Lower lobe of right lung (tissue), 2 donors: Measurements from ENCODE around the gene PDGFRA. TPM values are rescaled to one million over a fixed set of nuclear protein-coding genes. Genes with fewer than 3 reads are reported as not detected.
A peak's percentile ranks its signal among the peaks of the same experiment; 100 is the strongest.

Experiments used
- ATAC-seq, 2 donors: fragments of 200-7000 bp; cut with Tn5 transposase; one replicate each; pipeline ENCODE4 v1.9.1; 2020 to 2022; ENCODE audit warnings: mild to moderate bottlenecking in 2 of 2, moderate library complexity in 2 of 2
- DNase-seq: peaks from one replicate; pipeline ENCODE4 v3.0.0-alpha.2; 2020
- H3K27ac ChIP-seq: fragments of 200-600 bp; one replicate; pipeline ENCODE4 v1.8.0; 2022
- H3K27me3 ChIP-seq: fragments of 200-600 bp; one replicate; pipeline ENCODE4 v1.8.0; 2022; ENCODE audit warnings: low read depth
- H3K36me3 ChIP-seq: fragments of 200-600 bp; one replicate; pipeline ENCODE4 v1.8.0; 2022; ENCODE audit warnings: mild to moderate bottlenecking
- H3K4me1 ChIP-seq: fragments of 200-600 bp; one replicate; pipeline ENCODE4 v1.8.0; 2022
- H3K4me3 ChIP-seq: fragments of 200-600 bp; one replicate; pipeline ENCODE4 v1.8.0; 2022; ENCODE audit warnings: mild to moderate bottlenecking
- H3K9me3 ChIP-seq: fragments of 200-600 bp; one replicate; pipeline ENCODE4 v1.8.0; 2022
- intact Hi-C: fragments of 100-400 bp; cut with DNase I; formaldehyde crosslinking; loops from one replicate; pipeline ENCODE4 v1.11.0; 2022
- total RNA-seq: library from RNA; stranded (reverse); fragmentation: NEBNext Ultra II Directional; extraction: Animal tissue kit (Norgen Biotek cat#: 25700); gene quantifications from one replicate; pipeline ENCODE4 v1.2.1, GENCODE V29; 2021
- TF ChIP-seq, protein P1 (sequence below): fragments of 200-600 bp; IDR thresholded peaks from one replicate; pipeline ENCODE4 v1.8.0; 2022; ENCODE audit warnings: antibody characterized with exemption, mild to moderate bottlenecking
- donor health status: DM: no; HTN: yes; CAD: no; lungs with severe emphysema.

The PDGFRA gene
- total RNA-seq, 1 donor from 2014 or later: 69.5 TPM

DNA sequence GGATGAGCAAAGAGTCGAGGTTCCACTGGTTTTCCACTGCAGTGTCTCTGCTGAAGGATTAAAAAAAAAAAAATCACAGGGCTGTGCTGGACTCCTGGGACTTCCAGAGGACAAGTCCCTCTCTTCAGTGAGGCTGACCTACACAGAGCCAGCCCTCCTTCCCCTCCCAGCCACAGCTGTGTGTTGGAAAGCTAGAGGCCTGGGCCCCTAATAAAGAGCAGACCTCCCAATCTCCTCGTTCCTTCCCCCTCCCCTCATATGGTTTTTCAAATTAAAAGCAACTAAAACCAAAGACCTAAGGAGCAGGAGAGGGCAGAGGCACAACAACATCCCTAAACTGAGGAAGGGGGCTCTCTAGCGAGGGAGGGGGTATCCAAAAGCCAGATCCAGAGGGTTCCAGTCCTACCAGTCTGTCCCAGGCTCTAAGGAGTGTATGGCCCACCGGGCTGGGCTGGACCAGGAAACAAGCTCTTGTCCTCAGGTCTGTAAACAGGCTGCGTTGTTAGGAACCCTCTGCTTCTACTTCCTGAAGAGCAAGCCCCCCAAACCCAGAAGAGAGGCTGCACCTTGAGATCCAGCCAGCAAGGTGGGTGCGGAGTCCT lies 4.0 kb upstream of the PDGFRA start:
- TF ChIP-seq, protein P1, sequence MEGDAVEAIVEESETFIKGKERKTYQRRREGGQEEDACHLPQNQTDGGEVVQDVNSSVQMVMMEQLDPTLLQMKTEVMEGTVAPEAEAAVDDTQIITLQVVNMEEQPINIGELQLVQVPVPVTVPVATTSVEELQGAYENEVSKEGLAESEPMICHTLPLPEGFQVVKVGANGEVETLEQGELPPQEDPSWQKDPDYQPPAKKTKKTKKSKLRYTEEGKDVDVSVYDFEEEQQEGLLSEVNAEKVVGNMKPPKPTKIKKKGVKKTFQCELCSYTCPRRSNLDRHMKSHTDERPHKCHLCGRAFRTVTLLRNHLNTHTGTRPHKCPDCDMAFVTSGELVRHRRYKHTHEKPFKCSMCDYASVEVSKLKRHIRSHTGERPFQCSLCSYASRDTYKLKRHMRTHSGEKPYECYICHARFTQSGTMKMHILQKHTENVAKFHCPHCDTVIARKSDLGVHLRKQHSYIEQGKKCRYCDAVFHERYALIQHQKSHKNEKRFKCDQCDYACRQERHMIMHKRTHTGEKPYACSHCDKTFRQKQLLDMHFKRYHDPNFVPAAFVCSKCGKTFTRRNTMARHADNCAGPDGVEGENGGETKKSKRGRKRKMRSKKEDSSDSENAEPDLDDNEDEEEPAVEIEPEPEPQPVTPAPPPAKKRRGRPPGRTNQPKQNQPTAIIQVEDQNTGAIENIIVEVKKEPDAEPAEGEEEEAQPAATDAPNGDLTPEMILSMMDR: no peak
- intact Hi-C loops: loop anchor here (10.0 kb wide), 2 partner anchors 310 to 1030 kb away; no protein-coding TSS in a partner anchor
- H3K27ac ChIP-seq: peak overlapping the region; percentile 14
- ATAC-seq (no peak), DNase-seq (no peak)
- H3K4me3 ChIP-seq: peak overlapping the region; percentile 59
- H3K27me3 ChIP-seq: peaks cover 83% of the 10 kb centered on the region
- no peaks in the 10 kb centered on the region for H3K36me3 ChIP-seq
- H3K4me1 ChIP-seq: peaks cover 37% of the 10 kb centered on the region
- H3K9me3 ChIP-seq: no peaks in the 10 kb centered on the region

DNA sequence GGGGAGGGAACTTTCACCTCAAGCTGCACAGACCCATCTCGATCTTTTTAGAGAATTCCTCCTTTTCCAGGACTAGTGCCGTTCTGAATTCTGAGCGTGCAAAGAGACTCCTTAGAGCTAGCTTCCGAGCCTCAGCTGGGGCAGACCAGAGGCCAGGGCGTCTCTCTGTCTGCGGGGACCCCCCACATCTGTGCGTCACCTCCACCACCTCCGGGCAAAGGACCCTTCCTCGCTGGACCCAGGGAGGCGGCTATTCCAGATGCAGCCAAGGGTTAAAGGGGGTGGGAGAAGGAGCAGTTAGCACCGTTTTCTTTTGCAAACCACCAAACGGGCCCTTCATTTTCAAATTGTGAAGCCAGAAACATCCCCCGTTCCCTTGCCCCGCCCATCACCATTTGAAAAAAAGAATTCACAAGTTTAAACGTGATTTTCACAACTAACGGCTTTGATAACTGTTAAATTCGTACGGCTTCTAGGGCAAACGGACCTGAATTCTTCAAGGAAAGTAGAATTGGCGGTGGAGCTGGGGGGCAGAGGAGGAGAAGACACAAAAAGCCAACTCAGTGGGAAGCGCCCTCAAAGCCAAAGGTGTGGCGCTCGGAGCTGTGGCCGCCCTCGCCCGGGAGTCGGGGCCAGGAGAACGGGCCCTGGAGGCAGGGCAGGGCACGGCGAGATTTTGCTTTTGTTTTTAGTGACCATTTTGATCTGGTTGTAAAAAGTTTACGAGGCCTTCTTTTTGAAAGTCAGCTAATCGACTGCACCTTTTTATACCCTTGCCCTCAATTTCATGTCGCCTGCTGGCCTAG lies 3.3 kb upstream of the PDGFRA start:
- Histone ChIP-seq H3K27ac (peak overlapping the region; percentile 62), H3K4me3 (peak overlapping the region; percentile 59), H3K27me3 (peaks cover 90% of the 10 kb centered on the region), H3K36me3 (no peaks in the 10 kb centered on the region), H3K4me1 (peaks cover 44% of the 10 kb centered on the region), H3K9me3 (no peaks in the 10 kb centered on the region)
- DNase-seq (no peak), ATAC-seq (no peak)
- TF ChIP-seq, protein P1: no peak
- intact Hi-C loops: loop anchor here (10.0 kb wide), 2 partner anchors 311 to 1031 kb away; no protein-coding TSS in a partner anchor

DNA sequence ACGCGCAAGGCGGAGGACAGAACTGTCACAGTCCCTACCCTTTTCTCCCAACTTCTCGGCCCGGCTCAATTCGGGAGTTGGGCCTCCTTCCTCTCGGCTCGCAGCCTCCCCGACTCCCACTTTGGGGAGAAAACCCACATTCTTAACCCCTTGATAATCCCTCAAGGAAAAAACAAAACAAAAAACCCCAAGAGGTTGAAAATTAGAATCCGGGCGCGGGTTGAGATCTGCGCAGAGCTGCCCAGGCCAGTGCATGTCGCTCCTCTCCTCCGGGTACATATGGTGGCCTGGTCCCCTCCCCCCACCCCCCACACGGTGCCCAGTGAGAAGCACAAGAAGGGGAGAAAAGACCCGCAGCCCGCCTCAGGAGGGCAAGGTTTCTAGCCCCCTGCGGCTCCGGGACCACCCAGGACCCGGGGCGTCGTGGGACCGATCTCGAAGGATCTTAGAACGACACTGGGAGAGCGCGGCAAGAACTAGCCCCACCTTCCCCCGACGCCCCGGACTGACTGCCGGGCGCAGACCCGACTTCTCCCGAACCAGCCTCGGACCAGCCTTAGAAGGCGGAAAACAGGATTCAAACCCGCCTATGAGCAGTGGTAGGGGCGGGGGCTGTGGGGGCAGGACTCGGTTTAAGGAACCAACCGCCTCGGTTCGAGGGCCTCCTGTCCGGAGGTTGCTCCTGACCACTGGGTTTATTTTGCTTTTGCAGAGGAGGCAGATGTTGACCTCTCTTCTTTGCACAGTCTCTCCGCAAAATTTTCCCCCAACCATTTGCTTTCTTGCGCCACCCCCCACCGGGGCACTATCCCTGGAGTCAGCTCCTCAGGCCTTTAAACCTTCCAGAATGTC lies 2.5 kb upstream of the PDGFRA start:
- ATAC-seq (peak; percentile 58 to 59), DNase-seq (peak; percentile 68)
- no peaks in the 10 kb centered on the region for H3K36me3 ChIP-seq
- TF ChIP-seq, protein P1: no peak
- peaks cover 95% of the 10 kb centered on the region for H3K27me3 ChIP-seq
- H3K4me1 ChIP-seq: peaks cover 52% of the 10 kb centered on the region
- H3K4me3 ChIP-seq: peak overlapping the region; percentile 59
- no peaks in the 10 kb centered on the region for H3K9me3 ChIP-seq
- intact Hi-C loops: loop anchor here (10.0 kb wide), 2 partner anchors 312 to 1032 kb away; no protein-coding TSS in a partner anchor
- H3K27ac ChIP-seq: peak overlapping the region; percentile 62

DNA sequence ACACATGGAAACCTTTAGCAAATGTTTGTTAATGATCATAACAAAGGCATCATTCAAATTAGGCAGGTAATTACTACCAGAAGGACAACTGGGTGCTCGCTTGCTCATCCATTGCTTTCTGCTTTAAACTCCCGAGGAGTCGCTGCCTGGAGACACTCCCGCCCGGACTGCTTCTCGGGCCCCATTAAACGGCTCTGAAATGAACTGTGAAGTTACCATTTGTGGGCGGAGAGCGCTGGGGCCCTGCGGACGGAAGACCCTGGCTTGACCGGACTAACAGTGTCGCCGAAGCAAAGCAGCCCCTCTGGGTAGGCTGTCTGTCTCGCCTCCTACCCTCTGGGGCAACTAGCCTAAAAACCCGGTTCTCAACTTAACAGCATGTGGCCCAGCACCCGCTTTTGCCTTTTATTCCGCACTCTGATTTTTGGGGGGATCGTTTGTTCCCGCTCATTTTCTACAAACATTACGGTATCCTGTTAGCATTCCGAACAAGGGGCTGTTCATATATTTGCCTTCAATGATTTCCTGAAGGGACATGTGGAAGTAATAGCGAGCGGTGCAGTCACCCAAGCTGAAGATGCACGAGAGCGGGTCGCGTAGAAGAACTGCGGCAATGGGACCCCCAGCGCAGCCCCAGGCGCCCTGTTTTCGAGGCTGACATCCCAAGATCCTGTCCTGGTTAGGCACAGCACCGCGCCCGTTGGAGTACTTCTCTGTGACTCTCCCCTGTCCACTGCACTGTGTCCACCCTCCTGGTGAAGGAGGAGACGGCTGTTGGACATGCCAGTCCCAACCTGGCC lies 1.6 kb upstream of the PDGFRA start:
- no peaks in the 10 kb centered on the region for H3K9me3 ChIP-seq
- H3K27ac ChIP-seq: peak overlapping the region; percentile 62
- peaks cover 95% of the 10 kb centered on the region for H3K27me3 ChIP-seq
- H3K36me3 ChIP-seq: no peaks in the 10 kb centered on the region
- peak; percentile 48 for DNase-seq
- TF ChIP-seq, protein P1: no peak
- peaks cover 60% of the 10 kb centered on the region for H3K4me1 ChIP-seq
- H3K4me3 ChIP-seq: peak overlapping the region; percentile 59
- intact Hi-C loops: loop anchor here (10.0 kb wide), 2 partner anchors 313 to 1033 kb away; no protein-coding TSS in a partner anchor
- ATAC-seq: peak; percentile 4 to 13
